ENCODE results near the gene KANTR. TPM values are rescaled to one million over a fixed set of nuclear protein-coding genes. Genes with fewer than 3 reads are reported as not detected.

Gene KANTR
- total and polyA plus RNA-seq, 2 of the 4 experiments (the other 2 are of a cell fraction), result 1.6 to 6.3 TPM

GRCh38 chrX:53055244-53055849 is 38.6 kb upstream of the KANTR start:
- no peak for ATAC-seq (ENCODE audit: low read depth)
- H3K9me1 ChIP-seq (ENCODE audit: insufficient read depth, low read length), result peaks cover 34% of the 10 kb centered on the region
- no peak overlapping the region for H3K4me3 ChIP-seq (ENCODE audit: insufficient read depth, low read depth, low read length)
- no peak overlapping the region for H2BK20ac ChIP-seq (ENCODE audit: low read depth, low read length)
- TF ChIP-seq CHD1 (IDR thresholded peaks at IDR 0.05; ENCODE audit: low read depth, low read length) (no peak), RFX5 (IDR thresholded peaks at IDR 0.05; ENCODE audit: low read depth, low read length) (no peak), BHLHE40 (IDR thresholded peaks at IDR 0.05; ENCODE audit: low read depth, low read length) (no peak), FOS (IDR thresholded peaks at IDR 0.05; ENCODE audit: low read depth, low read length) (no peak), MXI1 (IDR thresholded peaks at IDR 0.05; ENCODE audit: borderline replicate concordance, low read depth, low read length) (no peak), SMC3 (IDR thresholded peaks at IDR 0.05; ENCODE audit: low read depth, low read length) (no peak), NFE2L2 (IDR thresholded peaks at IDR 0.05; ENCODE audit: low read depth, low read length) (no peak), ELK1 (IDR thresholded peaks at IDR 0.05; ENCODE audit: borderline replicate concordance, low read depth, low read length) (no peak), RCOR1 (IDR thresholded peaks at IDR 0.05; ENCODE audit: insufficient replicate concordance, low read length) (no peak), POLR2A (IDR thresholded peaks at IDR 0.05; ENCODE audit: low read depth, low read length) (no peak), CEBPB (IDR thresholded peaks at IDR 0.05; ENCODE audit: low read depth, low read length) (no peak), MAZ (IDR thresholded peaks at IDR 0.05; ENCODE audit: borderline replicate concordance, low read depth, low read length) (no peak), RAD21 (IDR thresholded peaks at IDR 0.05; ENCODE audit: low read length) (no peak), MAFK (IDR thresholded peaks at IDR 0.05; ENCODE audit: low read depth, low read length) (no peak), CTCF (conservative IDR thresholded peaks at IDR 0.05; ENCODE audit: low read depth, low read length) (no peak), USF2 (IDR thresholded peaks at IDR 0.05; ENCODE audit: low read depth, low read length) (no peak)
- no TSS peak for BruUV-seq (replicated peaks)
- H3K4ac ChIP-seq (ENCODE audit: low read depth, low read length), result no peak overlapping the region
- H2BK5ac ChIP-seq (ENCODE audit: low read depth, low read length, poor library complexity, severe bottlenecking), result peak overlapping the region; percentile 76
- no peak overlapping the region for H3K56ac ChIP-seq (ENCODE audit: extremely low read depth, insufficient read depth, low read length)
- H3K27ac ChIP-seq (ENCODE audit: insufficient read depth, low read length), result no peak overlapping the region
- dilution Hi-C loops (cut with HindIII; ENCODE audit: low sequenced_read_pairs, unreplicated experiment), result no loop called here
- in situ Hi-C loops (cut with MboI; ENCODE audit: low sequenced_read_pairs), result no loop called here
- ChIA-PET POLR2A (ENCODE audit: unreplicated experiment) (no interaction called here), CTCF (no interaction called here)
- H3K4me1 ChIP-seq (ENCODE audit: control insufficient read depth, insufficient read depth, low read length), result peaks cover 6% of the 10 kb centered on the region; the same call in 1 of the 2 replicates
- no peak overlapping the region for H4K91ac ChIP-seq (ENCODE audit: insufficient read depth, low read depth, low read length)
- peak overlapping the region; percentile 25 for H2AK9ac ChIP-seq (replicated peaks; ENCODE audit: low read depth, low read length, poor library complexity)
- no peak overlapping the region for H3K4me2 ChIP-seq (ENCODE audit: low read depth, low read length)
- no peak overlapping the region for H3K14ac ChIP-seq (replicated peaks; ENCODE audit: low read depth, low read length)
- H4K20me1 ChIP-seq (ENCODE audit: insufficient read depth, low read length), result peaks cover 59% of the 10 kb centered on the region
- WGBS, 2 experiments (ENCODE audit: extremely low coverage in 2 of 2, insufficient read length in 1 of 2), result 74 to 100% methylated on average over 1 to 6 of the region's 6 CpGs
- no peak overlapping the region for H2BK120ac ChIP-seq (ENCODE audit: low read depth, low read length)
- H2BK15ac ChIP-seq (ENCODE audit: low read depth, low read length), result no peak overlapping the region
- no peak overlapping the region for H2AK5ac ChIP-seq (ENCODE audit: low read depth, low read length)
- no peak overlapping the region for H3K23ac ChIP-seq (ENCODE audit: low read depth, low read length)
- no peak overlapping the region for H3K9ac ChIP-seq (ENCODE audit: low read depth, low read length)
- H3K27me3 ChIP-seq (ENCODE audit: control insufficient read depth, insufficient read depth, low read length), result peaks cover 3% of the 10 kb centered on the region
- H2AFZ ChIP-seq (replicated peaks; ENCODE audit: low read length, poor library complexity), result no peak overlapping the region
- H3K18ac ChIP-seq (ENCODE audit: low read depth, low read length), result no peak overlapping the region
- no peak for DNase-seq
- no peaks in the 10 kb centered on the region for H3K9me3 ChIP-seq (ENCODE audit: control insufficient read depth, insufficient read depth, low read length)
- H4K8ac ChIP-seq (ENCODE audit: low read depth in 2 of 2, low read length in 2 of 2), result no peak overlapping the region
- H3K36me3 ChIP-seq (ENCODE audit: control insufficient read depth, insufficient read depth, low read length), result no peaks in the 10 kb centered on the region
- intact Hi-C loops (cut with micrococcal nuclease), result no loop called here
- H3K79me1 ChIP-seq (ENCODE audit: low read depth in 1 of 2, low read length in 2 of 2), result peaks cover 12 to 57% of the 10 kb centered on the region in 2 experiments
- no peak overlapping the region for H4K5ac ChIP-seq (ENCODE audit: low read depth, low read length)
